ENCODE measurements around the gene RAB6A.

DNA sequence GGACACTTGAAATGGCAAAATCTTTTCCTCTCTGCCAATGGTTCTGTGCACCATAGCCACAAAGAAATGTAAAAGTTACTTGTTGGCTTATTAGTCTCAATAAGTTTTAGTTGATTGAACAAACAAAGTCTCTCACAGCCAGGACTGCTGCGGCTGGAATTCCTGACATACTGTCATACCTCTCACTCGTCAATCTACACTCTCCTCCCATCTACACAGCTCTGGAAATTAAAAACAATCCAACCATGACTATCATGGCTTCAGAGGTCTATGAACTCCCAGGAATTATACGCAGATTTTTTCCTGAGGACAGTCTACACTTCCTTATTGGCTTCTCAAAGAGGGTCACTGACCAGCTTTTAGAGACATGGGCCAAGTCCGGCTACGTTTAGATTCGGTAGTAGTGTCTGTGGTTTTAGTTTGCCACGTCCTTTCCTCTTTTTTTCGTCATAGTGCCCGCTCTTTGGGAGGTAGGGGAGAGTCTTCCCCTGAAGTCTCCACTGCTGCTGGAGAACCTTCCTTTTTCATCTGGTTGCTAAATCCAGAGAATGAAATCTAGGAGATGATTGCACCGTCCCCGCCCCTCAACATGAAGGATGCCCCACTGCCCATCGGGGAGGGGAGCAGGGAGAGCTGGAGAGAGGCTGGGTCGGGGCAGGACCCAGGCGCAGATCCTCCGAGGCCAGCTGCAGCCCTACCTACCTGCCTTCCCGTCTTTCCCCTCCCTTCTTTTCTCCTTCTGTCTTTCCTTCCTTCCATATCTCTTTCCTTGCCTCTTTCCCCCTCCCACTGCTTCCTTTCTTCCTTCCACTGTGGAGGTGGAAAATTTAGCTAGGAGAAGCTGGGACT lies 115.5 kb downstream of the RAB6A start:
- TF ChIP-seq, protein P1, sequence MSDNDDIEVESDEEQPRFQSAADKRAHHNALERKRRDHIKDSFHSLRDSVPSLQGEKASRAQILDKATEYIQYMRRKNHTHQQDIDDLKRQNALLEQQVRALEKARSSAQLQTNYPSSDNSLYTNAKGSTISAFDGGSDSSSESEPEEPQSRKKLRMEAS (IDR thresholded peaks at IDR 0.05): no peak
- TF ChIP-seq, protein P2, sequence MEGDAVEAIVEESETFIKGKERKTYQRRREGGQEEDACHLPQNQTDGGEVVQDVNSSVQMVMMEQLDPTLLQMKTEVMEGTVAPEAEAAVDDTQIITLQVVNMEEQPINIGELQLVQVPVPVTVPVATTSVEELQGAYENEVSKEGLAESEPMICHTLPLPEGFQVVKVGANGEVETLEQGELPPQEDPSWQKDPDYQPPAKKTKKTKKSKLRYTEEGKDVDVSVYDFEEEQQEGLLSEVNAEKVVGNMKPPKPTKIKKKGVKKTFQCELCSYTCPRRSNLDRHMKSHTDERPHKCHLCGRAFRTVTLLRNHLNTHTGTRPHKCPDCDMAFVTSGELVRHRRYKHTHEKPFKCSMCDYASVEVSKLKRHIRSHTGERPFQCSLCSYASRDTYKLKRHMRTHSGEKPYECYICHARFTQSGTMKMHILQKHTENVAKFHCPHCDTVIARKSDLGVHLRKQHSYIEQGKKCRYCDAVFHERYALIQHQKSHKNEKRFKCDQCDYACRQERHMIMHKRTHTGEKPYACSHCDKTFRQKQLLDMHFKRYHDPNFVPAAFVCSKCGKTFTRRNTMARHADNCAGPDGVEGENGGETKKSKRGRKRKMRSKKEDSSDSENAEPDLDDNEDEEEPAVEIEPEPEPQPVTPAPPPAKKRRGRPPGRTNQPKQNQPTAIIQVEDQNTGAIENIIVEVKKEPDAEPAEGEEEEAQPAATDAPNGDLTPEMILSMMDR (IDR thresholded peaks at IDR 0.05 in 2 of 3, conservative IDR thresholded peaks at IDR 0.05 in 1 of 3; ENCODE audit: borderline replicate concordance in 1 of 3, insufficient read depth in 1 of 3, low read depth in 2 of 3, low read length in 2 of 3): no peak
- TF ChIP-seq POLR2A (IDR thresholded peaks at IDR 0.05; ENCODE audit: borderline replicate concordance, extremely low read depth, insufficient read depth, insufficient read length): no peak
- TF ChIP-seq, protein P3, sequence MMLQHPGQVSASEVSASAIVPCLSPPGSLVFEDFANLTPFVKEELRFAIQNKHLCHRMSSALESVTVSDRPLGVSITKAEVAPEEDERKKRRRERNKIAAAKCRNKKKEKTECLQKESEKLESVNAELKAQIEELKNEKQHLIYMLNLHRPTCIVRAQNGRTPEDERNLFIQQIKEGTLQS (IDR thresholded peaks at IDR 0.05): no peak
- no peak for TF ChIP-seq SRF (IDR thresholded peaks at IDR 0.05; ENCODE audit: low read depth)
- TF ChIP-seq CEBPB (IDR thresholded peaks at IDR 0.05; ENCODE audit: low read depth): no peak
